HT1080 (cell line): Measurements from ENCODE around the gene DNAJC2. TPM values are rescaled to one million over a fixed set of nuclear protein-coding genes. Genes with fewer than 3 reads are reported as not detected.
"Not testable (repeated sequence)": the region's sequence is repeated elsewhere in the genome, so short reads cannot be mapped to it uniquely, and the experiment has no call there.

Experiments
- DNase-seq: peaks from one replicate; pipeline ENCODE4 v3.0.0-alpha.2; 2015; ENCODE audit warnings: low read depth
- total RNA-seq: library from RNA; depleted of rRNA; stranded (reverse); fragments of >200 nt; shearing (Covaris generic); gene quantifications from 2 replicates; pipeline ENCODE4 v1.2.3, GENCODE V29; 2014

Gene DNAJC2
- total RNA-seq, 1 experiment from 2014 or later = 29.0 TPM

GRCh38 chr7:103343332-103343731, 1.2 kb downstream of the DNAJC2 start:
- DNase-seq = no peak

- DNase-seq = no peak
Observed at GRCh38 chr7:103341466-103341865, 3.1 kb downstream of the DNAJC2 start.

DNA sequence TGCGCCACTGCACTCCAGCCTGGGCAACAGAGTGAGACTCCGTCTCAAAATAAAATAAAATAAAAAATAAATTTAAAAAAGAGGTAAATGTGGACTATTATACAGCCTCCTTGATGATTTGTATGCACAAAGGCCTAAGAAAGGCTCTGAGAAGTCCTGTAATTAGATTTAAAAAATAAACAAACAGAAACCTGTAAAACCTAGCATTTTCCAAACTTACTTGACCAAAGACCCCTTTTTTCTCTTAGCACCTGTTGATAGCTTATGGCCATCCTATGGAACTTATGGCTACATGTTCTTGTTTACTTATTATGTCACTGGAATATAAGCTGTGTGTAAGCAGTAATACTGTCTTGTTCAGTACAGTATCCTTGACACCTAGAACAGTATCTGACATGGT, 5.7 kb downstream of the DNAJC2 start:
- no peak for DNase-seq

DNA sequence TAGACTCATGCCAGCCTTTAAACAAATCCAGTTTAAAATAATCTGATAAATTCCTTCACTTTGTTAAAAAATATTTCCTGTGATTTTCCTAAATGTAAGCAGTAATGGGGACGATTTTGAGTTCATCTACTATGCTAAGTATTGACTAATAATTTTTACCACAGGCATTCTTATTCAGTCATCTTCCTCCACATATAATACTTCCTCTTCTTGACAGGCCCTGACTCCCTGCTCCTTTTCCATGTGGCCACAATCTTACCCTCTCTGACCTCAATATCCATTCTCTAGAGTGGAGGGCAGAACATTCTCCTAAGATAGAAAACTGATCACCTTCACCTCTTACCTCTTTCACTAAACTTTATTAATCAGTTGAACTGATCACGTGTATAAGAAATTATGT, 7.8 kb downstream of the DNAJC2 start:
- DNase-seq = no peak

DNA sequence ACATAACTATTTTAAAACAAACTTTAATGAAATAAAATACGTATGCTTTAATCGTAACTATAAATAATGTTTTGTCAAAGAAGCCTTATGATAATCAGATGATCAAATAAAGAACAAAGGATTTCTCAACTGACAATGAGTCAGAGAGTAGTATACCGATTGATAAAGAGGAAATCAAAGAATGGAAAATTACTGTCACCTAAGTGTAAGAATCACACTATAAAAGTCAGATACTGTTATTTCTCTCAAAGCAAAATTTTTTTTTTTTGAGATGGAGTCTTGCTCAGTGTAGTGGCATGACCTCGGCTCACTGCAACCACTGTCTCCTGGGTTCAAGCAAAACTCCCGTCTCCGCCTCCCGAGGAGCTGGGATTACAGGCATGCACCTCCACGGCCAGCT, 18.8 kb downstream of the DNAJC2 start:
- DNase-seq = no peak

DNA sequence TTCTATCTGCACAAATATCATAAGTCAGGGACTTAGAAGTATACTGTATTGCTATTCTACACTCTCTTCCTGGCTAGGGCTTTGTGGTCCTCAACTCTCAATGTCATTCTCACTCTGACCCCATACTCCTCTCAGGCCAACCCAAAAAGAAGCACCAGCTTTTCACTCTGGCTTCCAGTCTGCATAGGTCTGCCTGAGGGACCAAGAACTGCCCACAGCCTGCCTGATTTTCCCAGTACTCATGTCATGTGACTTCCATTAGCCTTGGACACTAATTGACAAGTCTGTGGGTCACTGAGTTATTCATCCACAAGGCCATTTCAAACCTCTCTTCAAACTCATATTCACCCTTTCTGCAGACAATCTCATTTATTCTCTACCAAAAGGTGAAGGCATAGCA, 27.6 kb downstream of the DNAJC2 start:
- DNase-seq = no peak

- DNase-seq = no peak
Observed at GRCh38 chr7:103316380-103316941, 28.1 kb downstream of the DNAJC2 start.

DNA sequence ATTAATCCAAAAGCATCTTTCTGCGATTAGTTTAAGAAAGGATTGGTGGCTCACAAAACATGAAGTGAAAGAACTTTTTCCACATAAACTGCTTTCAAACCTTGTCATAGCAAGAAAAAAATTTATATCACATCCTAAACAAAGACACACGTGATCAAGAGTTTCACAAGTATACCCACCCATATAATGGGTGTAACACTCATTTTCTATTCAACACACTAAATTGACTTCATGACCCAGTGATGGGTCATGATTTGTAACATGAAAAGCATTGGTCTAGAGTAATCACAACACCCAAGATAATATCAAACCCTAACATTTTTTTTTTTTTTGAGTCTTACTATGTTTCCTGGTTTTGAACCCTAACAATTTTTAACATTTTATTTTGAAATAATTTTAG, 29.7 kb downstream of the DNAJC2 start:
- DNase-seq = no peak

- no peak for DNase-seq
Observed at GRCh38 chr7:103307503-103308231, 36.9 kb downstream of the DNAJC2 start.

DNA sequence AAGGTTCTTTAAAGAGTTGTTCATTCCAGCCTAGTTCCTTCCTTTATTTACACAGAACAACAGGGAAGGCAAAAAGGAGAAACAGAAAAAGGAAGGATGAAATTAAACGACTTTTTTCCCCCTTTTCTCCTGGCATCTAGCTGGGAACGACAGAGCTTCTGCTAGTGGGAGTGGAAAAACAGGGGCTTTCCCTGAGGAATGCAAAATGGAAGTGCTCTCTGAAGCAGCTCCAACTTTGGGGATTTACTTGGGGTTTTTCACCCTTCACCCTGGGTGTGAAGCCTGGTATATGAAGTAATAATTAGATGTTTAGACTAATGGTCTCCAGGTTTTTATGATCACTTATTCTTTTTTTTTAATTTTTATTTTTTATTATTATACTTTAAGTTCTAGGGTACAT, 43.1 kb downstream of the DNAJC2 start:
- DNase-seq = no peak

- no peak for DNase-seq
Observed at GRCh38 chr7:103299660-103300059, 44.9 kb downstream of the DNAJC2 start.

DNA sequence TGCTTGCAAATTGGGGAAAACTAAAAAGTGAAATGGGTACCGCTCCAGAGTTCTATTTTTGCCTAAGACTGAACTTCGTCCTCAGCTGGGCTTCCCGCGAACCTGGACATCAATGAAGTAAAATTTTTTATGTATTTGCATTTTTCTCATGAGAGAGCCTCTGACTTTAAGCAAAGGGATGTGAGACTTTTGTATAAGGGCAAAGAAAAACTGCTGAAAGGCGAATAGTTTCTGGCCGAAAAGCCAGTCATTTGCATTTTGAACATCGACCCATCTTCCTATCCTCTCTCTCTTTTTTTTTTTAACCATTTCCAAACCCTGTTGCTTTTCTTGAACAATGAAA, 46.8 kb downstream of the DNAJC2 start:
- DNase-seq = no peak

- peak; percentile 88 for DNase-seq
Observed at GRCh38 chr7:103296901-103297836, 47.4 kb downstream of the DNAJC2 start, which contains the start of gene PMPCB. TSS of gene PMPCB (plus strand) at chr7:103297435. CDS start at chr7:103297460, 25 bp downstream.

- no peak for DNase-seq
Observed at GRCh38 chr7:103293526-103293925, 51.0 kb downstream of the DNAJC2 start.

- no peak for DNase-seq
Observed at GRCh38 chr7:103292122-103292521, 52.4 kb downstream of the DNAJC2 start.

DNA sequence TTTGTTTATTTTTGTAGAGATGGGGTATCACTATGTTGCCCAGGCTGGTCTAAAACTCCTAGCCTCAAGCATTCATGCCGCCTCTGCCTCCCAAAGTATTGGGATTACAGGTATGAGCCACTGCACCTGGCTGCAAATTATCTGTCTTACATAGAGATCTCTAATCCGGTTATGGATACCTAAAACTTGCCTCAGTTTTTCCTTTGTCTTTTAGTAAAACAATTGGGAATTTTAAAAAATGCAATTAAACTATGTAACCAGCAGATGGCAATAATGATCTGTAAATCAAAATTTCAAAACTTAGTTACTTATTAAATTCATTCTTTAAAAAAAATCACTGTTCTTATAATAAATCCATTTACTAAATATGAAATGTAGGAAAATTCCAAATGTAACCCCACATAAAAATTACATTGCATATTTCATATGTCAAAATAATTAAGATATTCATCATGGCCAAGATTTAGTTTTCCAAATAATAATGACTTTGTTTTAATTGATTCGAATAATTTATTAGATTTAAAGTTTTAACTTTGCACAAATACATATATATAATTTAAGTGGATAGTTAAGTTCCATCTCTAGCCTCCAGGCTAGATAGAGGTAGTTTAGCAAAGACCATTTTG, 61.7 kb downstream of the DNAJC2 start:
- DNase-seq = not testable (repeated sequence)

DNA sequence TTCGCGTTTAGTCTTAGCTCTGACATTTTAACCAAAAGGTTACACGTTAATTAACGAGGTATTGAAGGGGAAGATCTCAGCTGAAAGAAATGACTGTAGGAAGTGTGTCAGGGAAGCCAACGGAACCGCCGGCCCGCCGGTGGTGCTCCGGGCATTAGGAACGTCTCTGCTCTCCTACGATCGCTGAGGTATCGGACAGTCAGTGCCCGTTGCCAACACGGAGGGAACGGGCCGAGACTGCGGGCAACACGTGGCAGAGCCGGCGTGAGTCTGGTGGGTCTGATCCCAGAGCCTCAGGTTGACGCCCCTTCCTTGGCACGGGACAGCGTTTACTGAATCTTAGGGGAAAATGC, 63.8 kb downstream of the DNAJC2 start:
- not testable (repeated sequence) for DNase-seq

DNA sequence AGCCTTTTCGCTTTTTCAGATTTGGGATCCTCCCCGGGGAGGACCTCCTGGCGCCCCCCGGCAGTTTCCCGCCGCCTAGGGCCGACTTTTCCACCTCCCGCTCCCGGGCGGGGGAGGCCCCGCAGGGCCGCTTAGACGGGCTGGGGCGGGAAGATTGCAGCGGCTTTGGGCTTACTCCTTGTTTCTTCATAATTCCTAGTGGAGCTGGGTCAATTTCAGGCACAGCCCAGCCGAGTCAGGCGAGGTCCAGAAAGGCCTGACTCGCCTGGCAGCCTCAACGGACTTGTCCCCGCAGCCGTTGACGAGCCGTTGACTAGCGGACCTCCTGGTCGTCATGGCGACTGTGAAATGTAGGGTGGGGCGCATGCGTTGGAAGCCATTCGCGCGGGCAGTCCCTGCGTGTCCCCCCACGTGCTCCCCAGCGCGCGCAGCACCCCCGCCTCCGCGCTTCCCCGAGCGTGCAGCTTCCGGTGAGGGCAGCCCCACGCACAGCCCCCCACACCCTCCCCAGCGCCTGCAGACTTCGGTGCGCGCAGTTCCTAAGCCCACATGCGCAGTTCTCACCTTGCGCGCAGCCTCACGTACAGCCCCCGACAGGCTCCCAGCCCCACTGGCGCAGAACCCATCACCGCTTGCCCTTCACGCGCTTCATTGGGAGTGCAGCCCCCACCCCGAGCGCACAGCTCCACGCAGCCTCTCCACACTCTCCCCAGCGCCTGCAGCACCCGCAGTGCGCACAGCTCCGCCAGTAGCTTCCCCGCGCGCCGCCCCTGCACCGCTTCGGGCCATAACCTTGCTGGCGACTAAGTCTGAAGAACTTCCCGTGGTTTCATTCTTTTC, 64.4 kb downstream of the DNAJC2 start:
- DNase-seq = peak; percentile 60

- not testable (repeated sequence) for DNase-seq
Observed at GRCh38 chr7:103279636-103279962, 65.0 kb downstream of the DNAJC2 start.

- not testable (repeated sequence) for DNase-seq
Observed at GRCh38 chr7:103278195-103278594, 66.4 kb downstream of the DNAJC2 start.

- DNase-seq = not testable (repeated sequence)
Observed at GRCh38 chr7:103274867-103275266, 69.7 kb downstream of the DNAJC2 start.
